ENCODE measurements around the gene ZNF324B.

DNA sequence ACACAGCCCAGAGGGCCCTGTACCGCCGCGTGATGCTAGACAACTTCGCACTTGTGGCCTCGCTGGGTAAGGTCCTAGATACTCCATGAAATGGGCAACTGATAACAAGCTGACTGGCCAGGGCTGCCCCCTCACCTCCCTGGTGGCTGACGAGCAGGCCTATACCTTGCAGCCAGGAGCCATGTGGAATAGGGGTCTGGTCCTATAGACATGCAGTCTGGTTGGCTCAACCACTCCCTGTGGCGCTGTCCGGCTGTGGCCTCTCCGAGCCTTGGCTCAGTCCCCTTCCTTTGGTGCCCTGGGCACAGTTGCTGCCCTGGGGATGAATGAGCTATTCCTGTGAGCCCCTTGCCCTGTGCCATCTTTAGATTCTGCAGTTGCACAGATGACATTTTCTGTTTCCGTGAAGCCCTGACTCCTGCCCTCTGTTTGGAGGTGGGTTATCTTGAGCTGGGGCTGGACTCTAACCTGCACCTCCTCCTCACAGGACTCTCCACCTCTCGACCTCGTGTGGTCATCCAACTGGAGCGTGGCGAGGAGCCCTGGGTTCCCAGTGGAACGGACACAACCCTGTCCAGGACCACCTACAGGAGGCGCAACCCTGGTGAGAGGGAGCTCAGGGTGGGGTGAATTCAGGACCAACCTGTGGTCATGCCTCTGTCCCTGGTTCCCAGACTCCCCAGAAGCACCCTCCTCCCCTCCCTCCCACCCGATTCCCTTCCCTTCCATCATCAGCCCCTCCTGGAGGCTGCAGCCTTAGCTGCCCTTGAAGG lies 18.0 kb downstream of the ZNF324B start:
- TF ChIP-seq ZNF423 (tag by site-specific recombination; IDR thresholded peaks at IDR 0.05) (no peak), ZNF558 (tag by site-specific recombination; IDR thresholded peaks at IDR 0.05) (no peak), ZFHX2 (tag by site-specific recombination; conservative IDR thresholded peaks at IDR 0.05) (no peak), ZNF596 (tag by site-specific recombination; IDR thresholded peaks at IDR 0.05) (no peak), WT1 (tag by site-specific recombination; IDR thresholded peaks at IDR 0.05) (no peak), ZNF629 (tag by site-specific recombination; IDR thresholded peaks at IDR 0.05) (no peak), ZNF174 (tag by site-specific recombination; IDR thresholded peaks at IDR 0.05) (no peak), ZNF311 (tag by site-specific recombination; IDR thresholded peaks at IDR 0.05; ENCODE audit: borderline replicate concordance) (no peak)
- TF ChIP-seq, protein P1, sequence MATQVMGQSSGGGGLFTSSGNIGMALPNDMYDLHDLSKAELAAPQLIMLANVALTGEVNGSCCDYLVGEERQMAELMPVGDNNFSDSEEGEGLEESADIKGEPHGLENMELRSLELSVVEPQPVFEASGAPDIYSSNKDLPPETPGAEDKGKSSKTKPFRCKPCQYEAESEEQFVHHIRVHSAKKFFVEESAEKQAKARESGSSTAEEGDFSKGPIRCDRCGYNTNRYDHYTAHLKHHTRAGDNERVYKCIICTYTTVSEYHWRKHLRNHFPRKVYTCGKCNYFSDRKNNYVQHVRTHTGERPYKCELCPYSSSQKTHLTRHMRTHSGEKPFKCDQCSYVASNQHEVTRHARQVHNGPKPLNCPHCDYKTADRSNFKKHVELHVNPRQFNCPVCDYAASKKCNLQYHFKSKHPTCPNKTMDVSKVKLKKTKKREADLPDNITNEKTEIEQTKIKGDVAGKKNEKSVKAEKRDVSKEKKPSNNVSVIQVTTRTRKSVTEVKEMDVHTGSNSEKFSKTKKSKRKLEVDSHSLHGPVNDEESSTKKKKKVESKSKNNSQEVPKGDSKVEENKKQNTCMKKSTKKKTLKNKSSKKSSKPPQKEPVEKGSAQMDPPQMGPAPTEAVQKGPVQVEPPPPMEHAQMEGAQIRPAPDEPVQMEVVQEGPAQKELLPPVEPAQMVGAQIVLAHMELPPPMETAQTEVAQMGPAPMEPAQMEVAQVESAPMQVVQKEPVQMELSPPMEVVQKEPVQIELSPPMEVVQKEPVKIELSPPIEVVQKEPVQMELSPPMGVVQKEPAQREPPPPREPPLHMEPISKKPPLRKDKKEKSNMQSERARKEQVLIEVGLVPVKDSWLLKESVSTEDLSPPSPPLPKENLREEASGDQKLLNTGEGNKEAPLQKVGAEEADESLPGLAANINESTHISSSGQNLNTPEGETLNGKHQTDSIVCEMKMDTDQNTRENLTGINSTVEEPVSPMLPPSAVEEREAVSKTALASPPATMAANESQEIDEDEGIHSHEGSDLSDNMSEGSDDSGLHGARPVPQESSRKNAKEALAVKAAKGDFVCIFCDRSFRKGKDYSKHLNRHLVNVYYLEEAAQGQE (tag by site-specific recombination; IDR thresholded peaks at IDR 0.05) = no peak
- TF ChIP-seq, protein P2, sequence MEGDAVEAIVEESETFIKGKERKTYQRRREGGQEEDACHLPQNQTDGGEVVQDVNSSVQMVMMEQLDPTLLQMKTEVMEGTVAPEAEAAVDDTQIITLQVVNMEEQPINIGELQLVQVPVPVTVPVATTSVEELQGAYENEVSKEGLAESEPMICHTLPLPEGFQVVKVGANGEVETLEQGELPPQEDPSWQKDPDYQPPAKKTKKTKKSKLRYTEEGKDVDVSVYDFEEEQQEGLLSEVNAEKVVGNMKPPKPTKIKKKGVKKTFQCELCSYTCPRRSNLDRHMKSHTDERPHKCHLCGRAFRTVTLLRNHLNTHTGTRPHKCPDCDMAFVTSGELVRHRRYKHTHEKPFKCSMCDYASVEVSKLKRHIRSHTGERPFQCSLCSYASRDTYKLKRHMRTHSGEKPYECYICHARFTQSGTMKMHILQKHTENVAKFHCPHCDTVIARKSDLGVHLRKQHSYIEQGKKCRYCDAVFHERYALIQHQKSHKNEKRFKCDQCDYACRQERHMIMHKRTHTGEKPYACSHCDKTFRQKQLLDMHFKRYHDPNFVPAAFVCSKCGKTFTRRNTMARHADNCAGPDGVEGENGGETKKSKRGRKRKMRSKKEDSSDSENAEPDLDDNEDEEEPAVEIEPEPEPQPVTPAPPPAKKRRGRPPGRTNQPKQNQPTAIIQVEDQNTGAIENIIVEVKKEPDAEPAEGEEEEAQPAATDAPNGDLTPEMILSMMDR (tag by site-specific recombination; IDR thresholded peaks at IDR 0.05) = no peak
- TF ChIP-seq, protein P3, sequence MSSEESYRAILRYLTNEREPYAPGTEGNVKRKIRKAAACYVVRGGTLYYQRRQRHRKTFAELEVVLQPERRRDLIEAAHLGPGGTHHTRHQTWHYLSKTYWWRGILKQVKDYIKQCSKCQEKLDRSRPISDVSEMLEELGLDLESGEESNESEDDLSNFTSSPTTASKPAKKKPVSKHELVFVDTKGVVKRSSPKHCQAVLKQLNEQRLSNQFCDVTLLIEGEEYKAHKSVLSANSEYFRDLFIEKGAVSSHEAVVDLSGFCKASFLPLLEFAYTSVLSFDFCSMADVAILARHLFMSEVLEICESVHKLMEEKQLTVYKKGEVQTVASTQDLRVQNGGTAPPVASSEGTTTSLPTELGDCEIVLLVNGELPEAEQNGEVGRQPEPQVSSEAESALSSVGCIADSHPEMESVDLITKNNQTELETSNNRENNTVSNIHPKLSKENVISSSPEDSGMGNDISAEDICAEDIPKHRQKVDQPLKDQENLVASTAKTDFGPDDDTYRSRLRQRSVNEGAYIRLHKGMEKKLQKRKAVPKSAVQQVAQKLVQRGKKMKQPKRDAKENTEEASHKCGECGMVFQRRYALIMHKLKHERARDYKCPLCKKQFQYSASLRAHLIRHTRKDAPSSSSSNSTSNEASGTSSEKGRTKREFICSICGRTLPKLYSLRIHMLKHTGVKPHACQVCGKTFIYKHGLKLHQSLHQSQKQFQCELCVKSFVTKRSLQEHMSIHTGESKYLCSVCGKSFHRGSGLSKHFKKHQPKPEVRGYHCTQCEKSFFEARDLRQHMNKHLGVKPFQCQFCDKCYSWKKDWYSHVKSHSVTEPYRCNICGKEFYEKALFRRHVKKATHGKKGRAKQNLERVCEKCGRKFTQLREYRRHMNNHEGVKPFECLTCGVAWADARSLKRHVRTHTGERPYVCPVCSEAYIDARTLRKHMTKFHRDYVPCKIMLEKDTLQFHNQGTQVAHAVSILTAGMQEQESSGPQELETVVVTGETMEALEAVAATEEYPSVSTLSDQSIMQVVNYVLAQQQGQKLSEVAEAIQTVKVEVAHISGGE (tag by site-specific recombination; conservative IDR thresholded peaks at IDR 0.05; ENCODE audit: low read depth) = no peak
- TF ChIP-seq, protein P4, sequence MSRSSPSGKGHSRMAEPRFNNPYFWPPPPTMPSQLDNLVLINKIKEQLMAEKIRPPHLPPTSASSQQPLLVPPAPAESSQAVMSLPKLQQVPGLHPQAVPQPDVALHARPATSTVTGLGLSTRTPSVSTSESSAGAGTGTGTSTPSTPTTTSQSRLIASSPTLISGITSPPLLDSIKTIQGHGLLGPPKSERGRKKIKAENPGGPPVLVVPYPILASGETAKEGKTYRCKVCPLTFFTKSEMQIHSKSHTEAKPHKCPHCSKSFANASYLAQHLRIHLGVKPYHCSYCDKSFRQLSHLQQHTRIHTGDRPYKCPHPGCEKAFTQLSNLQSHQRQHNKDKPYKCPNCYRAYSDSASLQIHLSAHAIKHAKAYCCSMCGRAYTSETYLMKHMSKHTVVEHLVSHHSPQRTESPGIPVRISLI (tag by site-specific recombination; IDR thresholded peaks at IDR 0.05) = no peak

Data from HEK293 (cell line).